SK-N-SH treated with all-trans-retinoic acid at 6 μM for 48 hours (cell line): ENCODE measurements around the gene WDR20.

Experiments used
- ATAC-seq: fragments of 200-7000 bp; cut with Tn5 transposase; 3 replicates; pipeline ENCODE4 v1.9.1; 2020; ENCODE audit warnings: mild to moderate bottlenecking, moderate library complexity
- ARNTL ChIP-seq: fragments of 450-650 bp; formaldehyde crosslinking; IDR thresholded peaks from 2 replicates; pipeline ENCODE4 v1.5.0; 2020; ENCODE audit warnings: low read depth, mild to moderate bottlenecking, moderate library complexity, borderline replicate concordance
- BACH2 ChIP-seq: fragments of 250-450 bp; sonication (Bioruptor Pico); IDR thresholded peaks from 2 replicates; pipeline ENCODE4 v1.9.0; 2021; ENCODE audit warnings: mild to moderate bottlenecking, borderline replicate concordance
- CREB5 ChIP-seq: fragments of 250-450 bp; sonication (Bioruptor Pico); IDR thresholded peaks from 2 replicates; pipeline ENCODE4 v1.5.1; 2020; ENCODE audit warnings: low read depth, mild to moderate bottlenecking, moderate library complexity
- CSDC2 ChIP-seq: fragments of 250-450 bp; sonication (Bioruptor Pico); IDR thresholded peaks from 2 replicates; pipeline ENCODE4 v1.5.0; 2020; ENCODE audit warnings: mild to moderate bottlenecking, moderate library complexity
- CSRNP3 ChIP-seq: fragments of 250-450 bp; sonication (Bioruptor Pico); IDR thresholded peaks from 2 replicates; pipeline ENCODE4 v1.5.1; 2021; ENCODE audit warnings: mild to moderate bottlenecking, moderate library complexity
- ESRRG ChIP-seq: fragments of 250-450 bp; sonication (Bioruptor Pico); IDR thresholded peaks from 2 replicates; pipeline ENCODE4 v1.6.1; 2021; ENCODE audit warnings: mild to moderate bottlenecking
- GLIS3 ChIP-seq: fragments of 250-450 bp; sonication (Bioruptor Pico); IDR thresholded peaks from 2 replicates; pipeline ENCODE4 v1.5.0; 2020; ENCODE audit warnings: mild to moderate bottlenecking, moderate library complexity
- ISL1 ChIP-seq: fragments of 250-450 bp; sonication (Bioruptor Pico); IDR thresholded peaks from 2 replicates; pipeline ENCODE4 v2.1.2; 2022; ENCODE audit warnings: mild to moderate bottlenecking, moderate library complexity
- OSR1 ChIP-seq: fragments of 250-450 bp; sonication (Bioruptor Pico); IDR thresholded peaks from 2 replicates; pipeline ENCODE4 v1.8.0; 2022; ENCODE audit warnings: moderate library complexity, mild to moderate bottlenecking, inconsistent platforms
- PATZ1 ChIP-seq: fragments of 250-450 bp; sonication (Bioruptor Pico); IDR thresholded peaks from 2 replicates; pipeline ENCODE4 v1.8.0; 2020; ENCODE audit warnings: mild to moderate bottlenecking, moderate library complexity, borderline replicate concordance
- POU6F1 ChIP-seq: fragments of 250-450 bp; sonication (Bioruptor Pico); IDR thresholded peaks from 2 replicates; pipeline ENCODE4 v1.8.0; 2021; ENCODE audit warnings: low read depth, mild to moderate bottlenecking, moderate library complexity, borderline replicate concordance
- PPARA ChIP-seq: fragments of 250-450 bp; sonication (Bioruptor Pico); IDR thresholded peaks from 2 replicates; pipeline ENCODE4 v1.5.0; 2020; ENCODE audit warnings: mild to moderate bottlenecking, borderline replicate concordance
- RARB ChIP-seq: fragments of 250-450 bp; sonication (Bioruptor Pico); IDR thresholded peaks from 2 replicates; pipeline ENCODE4 v1.8.0; 2021; ENCODE audit warnings: mild to moderate bottlenecking, moderate library complexity
- SNAI2 ChIP-seq: fragments of 250-450 bp; sonication (Bioruptor Pico); IDR thresholded peaks from 2 replicates; pipeline ENCODE4 v1.5.0; 2020; ENCODE audit warnings: mild to moderate bottlenecking, moderate library complexity
- TCF4 ChIP-seq: fragments of 250-450 bp; sonication (Bioruptor Pico); IDR thresholded peaks from 2 replicates; pipeline ENCODE4 v1.8.0; 2021; ENCODE audit warnings: mild to moderate bottlenecking, moderate library complexity, borderline replicate concordance
- TOX ChIP-seq: fragments of 250-450 bp; sonication (Bioruptor Pico); IDR thresholded peaks from 2 replicates; pipeline ENCODE4 v1.8.0; 2021; ENCODE audit warnings: mild to moderate bottlenecking, moderate library complexity, borderline replicate concordance
- TSHZ2 ChIP-seq: fragments of 250-450 bp; sonication (Bioruptor Pico); IDR thresholded peaks from 2 replicates; pipeline ENCODE4 v1.5.0; 2020; ENCODE audit warnings: mild to moderate bottlenecking, moderate library complexity
- ZC3H10 ChIP-seq: fragments of 250-450 bp; sonication (Bioruptor Pico); IDR thresholded peaks from 2 replicates; pipeline ENCODE4 v1.5.1; 2021; ENCODE audit warnings: mild to moderate bottlenecking, moderate library complexity
- ZFP3 ChIP-seq: fragments of 250-450 bp; sonication (Bioruptor Pico); IDR thresholded peaks from 2 replicates; pipeline ENCODE4 v1.5.0; 2020; ENCODE audit warnings: mild to moderate bottlenecking, moderate library complexity
- ZFP30 ChIP-seq: fragments of 450-650 bp; formaldehyde crosslinking; IDR thresholded peaks from 2 replicates; pipeline ENCODE4 v1.5.0; 2022; ENCODE audit warnings: mild to moderate bottlenecking, moderate library complexity
- ZNF70 ChIP-seq: fragments of 450-650 bp; formaldehyde crosslinking; IDR thresholded peaks from 2 replicates; pipeline ENCODE4 v1.5.0; 2020; ENCODE audit warnings: mild to moderate bottlenecking, moderate library complexity
- ZNF8 ChIP-seq: fragments of 450-650 bp; formaldehyde crosslinking; IDR thresholded peaks from 2 replicates; pipeline ENCODE4 v1.5.0; 2020; ENCODE audit warnings: mild to moderate bottlenecking, moderate library complexity

The WDR20 gene

GRCh38 chr14:102154821-102155549 lies 15.3 kb downstream of the WDR20 start:
- ATAC-seq, result peak; percentile 81
- TF ChIP-seq ISL1 (peak; percentile 48), TSHZ2 (CRISPR knock-in tag) (no peak)

GRCh38 chr14:102157346-102157745 lies 17.6 kb downstream of the WDR20 start:
- no peak for ATAC-seq
- TF ChIP-seq PATZ1 (CRISPR knock-in tag) (no peak), OSR1 (no peak), RARB (CRISPR knock-in tag) (no peak), ARNTL (CRISPR knock-in tag) (no peak), TCF4 (CRISPR knock-in tag) (no peak), ZFP3 (no peak), TOX (CRISPR knock-in tag) (no peak), CSDC2 (CRISPR knock-in tag) (no peak), ZNF70 (CRISPR knock-in tag) (no peak), ZC3H10 (no peak), CREB5 (CRISPR knock-in tag) (no peak), CSRNP3 (CRISPR knock-in tag) (no peak), GLIS3 (no peak), SNAI2 (CRISPR knock-in tag) (no peak), ZFP30 (CRISPR knock-in tag) (no peak), ZNF8 (no peak), BACH2 (CRISPR knock-in tag) (no peak), POU6F1 (no peak)

GRCh38 chr14:102158797-102159196 lies 19.1 kb downstream of the WDR20 start:
- no peak for ATAC-seq
- TF ChIP-seq GLIS3 (no peak), ESRRG (CRISPR knock-in tag) (no peak), CSDC2 (CRISPR knock-in tag) (no peak), CSRNP3 (CRISPR knock-in tag) (no peak), PPARA (no peak), ZNF8 (no peak), PATZ1 (CRISPR knock-in tag) (no peak), TCF4 (CRISPR knock-in tag) (no peak), CREB5 (CRISPR knock-in tag) (no peak), ZFP30 (CRISPR knock-in tag) (no peak), ARNTL (CRISPR knock-in tag) (no peak)
